Measurements from ENCODE around the gene FALEC.
A peak's percentile ranks its signal among the peaks of the same experiment; 100 is the strongest.

The FALEC gene

DNA sequence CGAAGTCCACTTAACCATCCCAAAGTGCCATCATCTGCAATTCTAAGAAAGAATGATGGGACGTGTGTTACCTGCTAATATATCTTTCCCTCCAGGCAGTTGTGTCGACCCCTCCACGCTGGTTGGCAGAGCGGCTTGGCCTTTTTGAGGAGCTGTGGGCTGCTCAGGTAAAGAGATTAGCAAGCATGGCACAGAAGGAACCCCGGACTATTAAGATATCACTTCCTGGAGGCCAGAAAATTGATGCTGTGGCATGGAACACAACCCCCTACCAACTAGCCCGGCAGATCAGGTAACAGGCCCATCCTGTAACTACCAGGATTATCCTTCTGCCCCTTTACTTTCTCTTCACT, 27.8 kb upstream of the FALEC start:
- H3K4me3 ChIP-seq (ENCODE audit: insufficient read length, low read depth), result peak overlapping the region; percentile 87
- no peaks in the 10 kb centered on the region for H3K27me3 ChIP-seq (ENCODE audit: insufficient read depth, insufficient read length)
- no peak for DNase-seq (ENCODE audit: low read depth, low spot score)
- H3K9ac ChIP-seq (ENCODE audit: insufficient read length, low read depth), result peak overlapping the region; percentile 94
- H3K9me3 ChIP-seq (ENCODE audit: insufficient read depth, low read length), result no peaks in the 10 kb centered on the region
- H3K36me3 ChIP-seq (ENCODE audit: insufficient read depth, insufficient read length, low read length), result peaks cover 38% of the 10 kb centered on the region
- no peaks in the 10 kb centered on the region for H3K4me1 ChIP-seq (ENCODE audit: insufficient read depth, insufficient read length)
- TF ChIP-seq ZNF274 (IDR thresholded peaks at IDR 0.05; ENCODE audit: low read depth, low read length) (no peak), SUZ12 (IDR thresholded peaks at IDR 0.05; ENCODE audit: extremely low read depth, insufficient read depth, insufficient read length) (no peak), YY1 (IDR thresholded peaks at IDR 0.05; ENCODE audit: insufficient read depth, insufficient read length) (no peak)

DNA sequence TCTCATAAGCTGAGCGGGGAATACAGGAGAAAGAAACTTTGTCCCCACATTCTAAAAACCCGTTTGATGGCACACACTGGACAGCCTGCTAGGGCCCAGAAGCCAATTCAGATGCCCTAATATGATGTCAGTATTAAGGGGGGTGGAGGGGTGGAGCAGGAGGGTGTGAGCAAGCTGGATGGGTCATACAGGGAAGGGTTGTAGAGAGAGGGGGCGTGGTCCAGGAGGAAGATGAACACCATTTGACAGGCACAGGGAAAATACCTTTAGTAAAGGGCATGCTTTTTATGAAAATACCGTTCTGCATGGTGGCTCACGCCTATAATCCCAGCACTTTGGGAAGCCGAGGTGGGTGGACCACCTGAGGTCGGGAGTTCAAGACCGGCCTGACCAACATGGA, 22.4 kb upstream of the FALEC start:
- Histone ChIP-seq H3K4me1 (ENCODE audit: insufficient read depth, insufficient read length) (no peaks in the 10 kb centered on the region), H3K9me3 (ENCODE audit: insufficient read depth, low read length) (no peaks in the 10 kb centered on the region), H3K9ac (ENCODE audit: insufficient read length, low read depth) (no peak overlapping the region), H3K27me3 (ENCODE audit: insufficient read depth, insufficient read length) (no peaks in the 10 kb centered on the region), H3K4me3 (ENCODE audit: insufficient read length, low read depth) (no peak overlapping the region), H3K36me3 (ENCODE audit: insufficient read depth, insufficient read length, low read length) (peaks cover 75% of the 10 kb centered on the region)
- TF ChIP-seq ZNF274 (IDR thresholded peaks at IDR 0.05; ENCODE audit: low read depth, low read length), result no peak
- TF ChIP-seq SUZ12 (IDR thresholded peaks at IDR 0.05; ENCODE audit: extremely low read depth, insufficient read depth, insufficient read length), result no peak
- TF ChIP-seq YY1 (IDR thresholded peaks at IDR 0.05; ENCODE audit: insufficient read depth, insufficient read length), result no peak
- DNase-seq (ENCODE audit: low read depth, low spot score), result no peak

DNA sequence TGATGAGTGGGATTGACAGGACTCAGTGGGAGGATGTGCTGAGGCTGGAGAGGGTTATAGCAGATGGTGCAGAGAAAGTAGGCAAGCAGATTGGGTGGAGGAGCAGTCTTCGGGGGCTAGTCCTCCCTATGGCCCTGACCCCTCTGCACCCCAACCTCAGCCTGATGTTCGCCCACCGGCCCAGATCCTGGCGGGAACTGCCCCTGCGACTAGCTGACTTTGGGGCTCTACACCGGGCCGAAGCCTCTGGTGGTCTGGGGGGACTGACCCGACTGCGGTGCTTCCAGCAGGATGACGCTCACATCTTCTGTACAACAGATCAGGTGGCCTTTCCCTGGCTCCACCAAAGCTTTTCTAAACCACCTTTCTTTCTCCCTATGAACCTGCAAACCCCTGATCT, 17.2 kb upstream of the FALEC start:
- H3K4me3 ChIP-seq (ENCODE audit: insufficient read length, low read depth), result no peak overlapping the region
- peaks cover 71% of the 10 kb centered on the region for H3K36me3 ChIP-seq (ENCODE audit: insufficient read depth, insufficient read length, low read length)
- no peak overlapping the region for H3K9ac ChIP-seq (ENCODE audit: insufficient read length, low read depth)
- TF ChIP-seq SUZ12 (IDR thresholded peaks at IDR 0.05; ENCODE audit: extremely low read depth, insufficient read depth, insufficient read length), result no peak
- TF ChIP-seq ZNF274 (IDR thresholded peaks at IDR 0.05; ENCODE audit: low read depth, low read length), result no peak
- TF ChIP-seq YY1 (IDR thresholded peaks at IDR 0.05; ENCODE audit: insufficient read depth, insufficient read length), result no peak
- H3K4me1 ChIP-seq (ENCODE audit: insufficient read depth, insufficient read length), result no peaks in the 10 kb centered on the region
- no peaks in the 10 kb centered on the region for H3K9me3 ChIP-seq (ENCODE audit: insufficient read depth, low read length)
- no peak for DNase-seq (ENCODE audit: low read depth, low spot score)
- H3K27me3 ChIP-seq (ENCODE audit: insufficient read depth, insufficient read length), result no peaks in the 10 kb centered on the region

DNA sequence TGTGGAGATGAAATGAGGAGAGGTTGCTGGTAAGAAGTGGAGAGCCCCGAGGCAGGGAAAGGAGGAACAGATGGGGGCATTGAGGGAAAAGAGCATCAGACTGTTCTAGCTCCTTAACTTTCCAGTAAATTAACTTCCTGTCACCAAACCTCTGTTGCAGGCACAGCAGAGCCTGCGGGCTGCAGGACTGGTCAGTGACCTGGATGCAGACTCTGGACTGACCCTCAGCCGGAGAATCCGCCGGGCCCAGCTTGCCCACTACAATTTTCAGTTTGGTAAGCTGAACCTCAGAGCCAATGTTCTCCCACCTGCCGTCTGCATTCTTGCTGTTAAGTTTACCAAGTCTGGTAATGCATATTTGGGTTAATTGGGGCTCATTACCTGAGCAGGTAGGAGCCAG, 10.1 kb upstream of the FALEC start:
- Histone ChIP-seq H3K4me1 (ENCODE audit: insufficient read depth, insufficient read length) (peaks cover 22% of the 10 kb centered on the region), H3K9me3 (ENCODE audit: insufficient read depth, low read length) (no peaks in the 10 kb centered on the region), H3K36me3 (ENCODE audit: insufficient read depth, insufficient read length, low read length) (peaks cover 80% of the 10 kb centered on the region), H3K9ac (ENCODE audit: insufficient read length, low read depth) (no peak overlapping the region), H3K27me3 (ENCODE audit: insufficient read depth, insufficient read length) (no peaks in the 10 kb centered on the region), H3K4me3 (ENCODE audit: insufficient read length, low read depth) (no peak overlapping the region)
- no peak for DNase-seq (ENCODE audit: low read depth, low spot score)
- TF ChIP-seq YY1 (IDR thresholded peaks at IDR 0.05; ENCODE audit: insufficient read depth, insufficient read length) (no peak), ZNF274 (IDR thresholded peaks at IDR 0.05; ENCODE audit: low read depth, low read length) (no peak), SUZ12 (IDR thresholded peaks at IDR 0.05; ENCODE audit: extremely low read depth, insufficient read depth, insufficient read length) (no peak)

DNA sequence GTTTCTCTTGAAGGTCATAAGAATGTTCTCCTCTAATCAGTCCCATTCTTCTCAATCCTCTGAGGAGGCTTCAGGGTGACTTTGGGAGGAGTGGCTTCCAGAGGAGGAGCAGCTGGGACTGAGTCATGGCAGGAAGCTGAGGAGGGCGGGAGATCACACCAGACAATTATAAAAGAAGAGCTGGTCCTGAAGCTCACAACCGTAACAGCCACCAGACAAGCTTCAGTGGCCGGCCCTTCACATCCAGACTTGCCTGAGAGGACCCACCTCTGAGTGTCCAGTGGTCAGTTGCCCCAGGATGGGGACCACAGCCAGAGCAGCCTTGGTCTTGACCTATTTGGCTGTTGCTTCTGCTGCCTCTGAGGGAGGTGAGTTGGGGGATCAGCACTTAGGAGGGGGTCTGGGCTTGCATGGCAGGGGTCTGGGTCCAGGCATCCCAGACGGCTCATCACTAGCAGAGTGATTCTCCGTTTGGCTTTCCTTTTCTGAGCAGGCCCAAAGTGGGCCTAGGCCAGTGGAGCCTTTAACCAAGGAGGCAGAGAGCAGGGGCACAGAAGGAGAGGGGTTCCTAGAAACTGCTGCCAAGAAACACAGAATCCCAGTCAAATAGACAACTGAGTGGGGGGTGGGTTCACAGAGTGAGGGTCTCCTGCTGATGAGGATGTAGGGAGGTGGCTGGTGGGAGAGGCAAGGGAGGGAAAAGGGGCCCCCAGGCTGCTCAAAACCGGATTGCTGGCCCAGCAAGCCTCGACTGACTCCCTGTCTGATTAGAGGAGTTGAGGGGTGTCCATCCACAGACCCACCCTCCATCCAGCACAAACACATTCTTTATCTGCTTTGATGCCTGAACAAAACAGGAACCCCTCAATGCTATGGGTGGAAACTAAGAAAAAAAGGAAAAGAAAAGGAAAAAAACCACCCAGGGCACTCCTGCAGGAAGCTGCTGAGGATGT, 7.4 kb upstream of the FALEC start, which contains the start of gene ECM1:
Gene ECM1, plus strand, starts transcription at position 198 of the 953 bp plus-strand sequence. Its CDS starts 101 bp downstream, at position 299.
- Histone ChIP-seq H3K4me3 (ENCODE audit: insufficient read length, low read depth) (no peak within 1 kb of the TSS), H3K9ac (ENCODE audit: insufficient read length, low read depth) (no peak within 1 kb of the TSS), H3K36me3 (ENCODE audit: insufficient read depth, insufficient read length, low read length) (peaks cover 89% of the 10 kb centered on the region), H3K27me3 (ENCODE audit: insufficient read depth, insufficient read length) (no peaks in the 10 kb centered on the region), H3K4me1 (ENCODE audit: insufficient read depth, insufficient read length) (peaks cover 22% of the 10 kb centered on the region), H3K9me3 (ENCODE audit: insufficient read depth, low read length) (no peaks in the 10 kb centered on the region)
- DNase-seq (ENCODE audit: low read depth, low spot score), result no peak
- no peak for TF ChIP-seq ZNF274 (IDR thresholded peaks at IDR 0.05; ENCODE audit: low read depth, low read length)
- no peak for TF ChIP-seq YY1 (IDR thresholded peaks at IDR 0.05; ENCODE audit: insufficient read depth, insufficient read length)
- no peak for TF ChIP-seq SUZ12 (IDR thresholded peaks at IDR 0.05; ENCODE audit: extremely low read depth, insufficient read depth, insufficient read length)

DNA sequence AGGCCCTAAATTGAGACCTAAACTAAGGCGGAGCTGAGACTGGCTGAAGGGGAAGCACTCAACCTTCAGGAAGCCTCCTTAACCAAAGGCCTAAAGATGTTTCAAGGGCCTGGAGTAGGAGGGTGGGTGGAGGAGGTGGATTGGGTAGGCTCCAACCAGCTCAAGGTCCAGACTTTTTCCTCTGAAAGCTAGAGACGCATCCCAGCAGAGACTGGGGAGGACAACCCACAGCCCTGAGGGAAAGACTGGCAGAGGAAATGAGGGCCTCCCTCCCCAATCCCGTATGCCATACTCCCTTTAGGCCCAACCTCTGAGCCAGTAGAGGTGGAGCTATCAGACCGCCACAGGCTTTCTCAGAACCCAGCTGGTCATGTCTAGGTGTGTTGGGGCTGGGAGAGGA, 6.6 kb upstream of the FALEC start:
- no peak overlapping the region for H3K4me3 ChIP-seq (ENCODE audit: insufficient read length, low read depth)
- H3K9ac ChIP-seq (ENCODE audit: insufficient read length, low read depth), result no peak overlapping the region
- H3K9me3 ChIP-seq (ENCODE audit: insufficient read depth, low read length), result no peaks in the 10 kb centered on the region
- TF ChIP-seq SUZ12 (IDR thresholded peaks at IDR 0.05; ENCODE audit: extremely low read depth, insufficient read depth, insufficient read length) (no peak), ZNF274 (IDR thresholded peaks at IDR 0.05; ENCODE audit: low read depth, low read length) (no peak), YY1 (IDR thresholded peaks at IDR 0.05; ENCODE audit: insufficient read depth, insufficient read length) (no peak)
- peaks cover 22% of the 10 kb centered on the region for H3K4me1 ChIP-seq (ENCODE audit: insufficient read depth, insufficient read length)
- peaks cover 94% of the 10 kb centered on the region for H3K36me3 ChIP-seq (ENCODE audit: insufficient read depth, insufficient read length, low read length)
- H3K27me3 ChIP-seq (ENCODE audit: insufficient read depth, insufficient read length), result no peaks in the 10 kb centered on the region
- no peak for DNase-seq (ENCODE audit: low read depth, low spot score)

DNA sequence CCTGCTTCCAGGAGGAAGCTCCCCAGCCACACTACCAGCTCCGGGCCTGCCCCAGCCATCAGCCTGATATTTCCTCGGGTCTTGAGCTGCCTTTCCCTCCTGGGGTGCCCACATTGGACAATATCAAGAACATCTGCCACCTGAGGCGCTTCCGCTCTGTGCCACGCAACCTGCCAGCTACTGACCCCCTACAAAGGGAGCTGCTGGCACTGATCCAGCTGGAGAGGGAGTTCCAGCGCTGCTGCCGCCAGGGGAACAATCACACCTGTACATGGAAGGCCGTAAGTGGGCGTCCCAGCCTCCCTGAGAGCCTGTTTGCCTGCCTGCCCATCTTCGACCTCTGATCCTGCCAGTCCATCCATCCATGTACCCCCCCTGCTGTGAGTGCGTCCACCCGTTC, 4.0 kb upstream of the FALEC start:
- no peak for DNase-seq (ENCODE audit: low read depth, low spot score)
- no peak overlapping the region for H3K9ac ChIP-seq (ENCODE audit: insufficient read length, low read depth)

More for the DNA sequence above, 4.0 kb upstream of the FALEC start:
- no peak overlapping the region for H3K4me3 ChIP-seq (ENCODE audit: insufficient read length, low read depth)
- H3K36me3 ChIP-seq (ENCODE audit: insufficient read depth, insufficient read length, low read length), result peaks cover 74% of the 10 kb centered on the region
- no peak for TF ChIP-seq YY1 (IDR thresholded peaks at IDR 0.05; ENCODE audit: insufficient read depth, insufficient read length)
- no peak for TF ChIP-seq SUZ12 (IDR thresholded peaks at IDR 0.05; ENCODE audit: extremely low read depth, insufficient read depth, insufficient read length)
- TF ChIP-seq ZNF274 (IDR thresholded peaks at IDR 0.05; ENCODE audit: low read depth, low read length), result no peak
- no peaks in the 10 kb centered on the region for H3K27me3 ChIP-seq (ENCODE audit: insufficient read depth, insufficient read length)
- H3K9me3 ChIP-seq (ENCODE audit: insufficient read depth, low read length), result no peaks in the 10 kb centered on the region
- peaks cover 20% of the 10 kb centered on the region for H3K4me1 ChIP-seq (ENCODE audit: insufficient read depth, insufficient read length)
